OCI-LY1 (cell line): Measurements from ENCODE around the gene GATA2.

Experiments used
- H2AFZ ChIP-seq: fragments of 200-600 bp; sonication (generic), shearing (Covaris generic); 2 replicates; pipeline ENCODE4 v1.6.0; 2014; ENCODE audit warnings: antibody characterized with exemption, mild to moderate bottlenecking, low read length
- H3F3A ChIP-seq: fragments of 200-600 bp; sonication (generic), shearing (Covaris generic); 2 replicates; pipeline ENCODE4 v1.6.0; 2014; ENCODE audit warnings: mild to moderate bottlenecking, antibody characterized with exemption, low read length, moderate library complexity; ENCODE audit not compliant: insufficient read depth
- H3K27ac ChIP-seq: fragments of 200-600 bp; sonication (generic); 2 replicates; pipeline ENCODE4 v1.5.1; 2014; ENCODE audit warnings: low read length, mixed run types, mild to moderate bottlenecking, low read depth; ENCODE audit not compliant: poor library complexity, severe bottlenecking
- H3K27me3 ChIP-seq: fragments of 200-600 bp; sonication (generic); 2 replicates; pipeline ENCODE4 v1.6.0; 2014; ENCODE audit warnings: antibody characterized with exemption, mild to moderate bottlenecking, low read length, moderate library complexity; ENCODE audit not compliant: insufficient read depth
- H3K36me3 ChIP-seq: fragments of 200-600 bp; sonication (generic); 2 replicates; pipeline ENCODE4 v1.6.1; 2014; ENCODE audit warnings: mild to moderate bottlenecking, antibody characterized with exemption, low read length, moderate library complexity, mixed read lengths; ENCODE audit not compliant: insufficient read depth
- H3K4me1 ChIP-seq: fragments of 200-600 bp; sonication (generic); 2 replicates; pipeline ENCODE4 v1.5.1; 2014; ENCODE audit warnings: mild to moderate bottlenecking, low read length, moderate library complexity; ENCODE audit not compliant: insufficient read depth, severe bottlenecking
- H3K4me2 ChIP-seq: fragments of 200-600 bp; sonication (generic), shearing (Covaris generic); 2 replicates; pipeline ENCODE4 v1.6.1; 2014; ENCODE audit warnings: low read length
- H3K4me3 ChIP-seq: fragments of 200-600 bp; sonication (generic); 2 replicates; pipeline ENCODE4 v1.5.1; 2014; ENCODE audit warnings: low read length, low read depth, mild to moderate bottlenecking, mixed read lengths; ENCODE audit not compliant: poor library complexity, severe bottlenecking
- H3K79me2 ChIP-seq: fragments of 200-600 bp; shearing (Covaris generic); 2 replicates; pipeline ENCODE4 v1.6.1; 2016; ENCODE audit warnings: mixed run types, low read length, mixed read lengths; ENCODE audit not compliant: insufficient read depth
- H3K9ac ChIP-seq: fragments of 200-600 bp; sonication (generic), shearing (Covaris generic); 2 replicates; pipeline ENCODE4 v1.6.1; 2014; ENCODE audit warnings: mild to moderate bottlenecking, low read length, mixed read lengths
- H3K9me2 ChIP-seq: fragments of 200-600 bp; sonication (generic), shearing (Covaris generic); 2 replicates; pipeline ENCODE4 v1.6.1; 2014; ENCODE audit warnings: low read depth, mild to moderate bottlenecking, low read length, mixed read lengths
- H3K9me3 ChIP-seq: fragments of 200-600 bp; shearing (Covaris generic); 2 replicates; pipeline ENCODE4 v1.6.1; 2014; ENCODE audit warnings: low read length, mixed read lengths
- H4K20me1 ChIP-seq: fragments of 200-600 bp; sonication (generic), shearing (Covaris generic); 2 replicates; pipeline ENCODE4 v1.6.0; 2016; ENCODE audit warnings: mild to moderate bottlenecking, low read length; ENCODE audit not compliant: insufficient read depth
- EZH2 ChIP-seq: fragments of 200-600 bp; sonication (generic), shearing (Covaris generic); IDR thresholded peaks from 2 replicates; pipeline ENCODE4 v1.8.0; 2017; ENCODE audit warnings: borderline replicate concordance, mixed run types, mild to moderate bottlenecking, antibody characterized with exemption, low read length, moderate library complexity, mixed read lengths
- TF ChIP-seq, protein P1 (sequence below): fragments of 200-600 bp; sonication (generic), shearing (Covaris generic); IDR thresholded peaks from 2 replicates; pipeline ENCODE4 v1.5.1; 2017; ENCODE audit warnings: mild to moderate bottlenecking, antibody characterized with exemption, low read length, moderate library complexity, mixed read lengths

GATA2 gene

DNA sequence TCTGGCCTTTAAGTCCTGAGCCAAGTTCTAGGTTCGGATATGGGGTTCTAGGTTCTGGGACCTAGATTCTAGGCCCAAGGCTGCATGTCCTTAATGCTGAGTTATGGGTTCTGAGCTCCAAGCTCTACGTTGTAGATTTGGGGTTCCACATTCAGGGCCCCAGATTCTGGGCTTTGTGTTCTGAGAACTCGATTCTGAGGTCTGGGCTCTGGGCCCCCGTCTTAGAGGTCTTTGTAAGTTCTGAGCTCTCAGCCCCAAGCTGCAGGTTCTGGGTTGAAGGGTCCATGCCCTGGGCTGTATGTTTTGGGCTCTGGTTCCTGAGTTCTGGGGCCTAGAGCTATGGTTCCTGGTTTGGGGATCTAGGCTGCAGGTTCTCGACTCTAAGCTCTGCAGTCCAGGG lies 16.3 kb downstream of the GATA2 start:
- Histone ChIP-seq H3K36me3 (no peaks in the 10 kb centered on the region), H4K20me1 (no peaks in the 10 kb centered on the region), H3F3A (no peaks in the 10 kb centered on the region), H3K27ac (no peak overlapping the region), H3K4me3 (no peak overlapping the region), H3K9me3 (no peaks in the 10 kb centered on the region), H3K4me2 (no peak overlapping the region), H3K4me1 (no peaks in the 10 kb centered on the region), H3K9ac (no peak overlapping the region), H2AFZ (no peak overlapping the region), H3K9me2 (no peaks in the 10 kb centered on the region), H3K79me2 (no peaks in the 10 kb centered on the region), H3K27me3 (peaks cover 5% of the 10 kb centered on the region; the same call in 1 of the 2 replicates)
- TF ChIP-seq, protein P1, sequence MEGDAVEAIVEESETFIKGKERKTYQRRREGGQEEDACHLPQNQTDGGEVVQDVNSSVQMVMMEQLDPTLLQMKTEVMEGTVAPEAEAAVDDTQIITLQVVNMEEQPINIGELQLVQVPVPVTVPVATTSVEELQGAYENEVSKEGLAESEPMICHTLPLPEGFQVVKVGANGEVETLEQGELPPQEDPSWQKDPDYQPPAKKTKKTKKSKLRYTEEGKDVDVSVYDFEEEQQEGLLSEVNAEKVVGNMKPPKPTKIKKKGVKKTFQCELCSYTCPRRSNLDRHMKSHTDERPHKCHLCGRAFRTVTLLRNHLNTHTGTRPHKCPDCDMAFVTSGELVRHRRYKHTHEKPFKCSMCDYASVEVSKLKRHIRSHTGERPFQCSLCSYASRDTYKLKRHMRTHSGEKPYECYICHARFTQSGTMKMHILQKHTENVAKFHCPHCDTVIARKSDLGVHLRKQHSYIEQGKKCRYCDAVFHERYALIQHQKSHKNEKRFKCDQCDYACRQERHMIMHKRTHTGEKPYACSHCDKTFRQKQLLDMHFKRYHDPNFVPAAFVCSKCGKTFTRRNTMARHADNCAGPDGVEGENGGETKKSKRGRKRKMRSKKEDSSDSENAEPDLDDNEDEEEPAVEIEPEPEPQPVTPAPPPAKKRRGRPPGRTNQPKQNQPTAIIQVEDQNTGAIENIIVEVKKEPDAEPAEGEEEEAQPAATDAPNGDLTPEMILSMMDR, result no peak
- no peak for TF ChIP-seq EZH2

DNA sequence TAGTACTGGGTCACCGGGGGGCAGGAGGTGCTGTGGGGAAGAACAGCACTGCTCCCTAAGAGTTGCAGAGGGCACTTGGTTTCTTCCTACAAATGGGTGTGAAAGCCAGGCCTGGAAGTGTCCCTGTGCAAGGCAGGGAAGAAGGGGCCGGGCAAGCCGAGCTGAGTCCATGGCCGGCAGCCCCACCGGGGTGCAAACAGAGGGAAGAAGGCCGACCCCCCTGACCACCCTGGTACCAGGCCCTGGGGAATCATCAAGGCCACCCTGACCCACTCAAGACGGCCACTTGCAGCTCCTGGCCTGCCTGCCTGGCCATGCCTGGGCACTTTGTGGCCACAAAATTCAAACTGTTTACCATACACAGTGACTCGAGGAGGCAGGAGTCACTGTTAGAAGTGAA lies 17.6 kb downstream of the GATA2 start:
- no peaks in the 10 kb centered on the region for H3K9me3 ChIP-seq
- H3K9ac ChIP-seq, result no peak overlapping the region
- H3K4me1 ChIP-seq, result no peaks in the 10 kb centered on the region
- no peak for TF ChIP-seq EZH2
- TF ChIP-seq, protein P1, result no peak
- H3K27ac ChIP-seq, result no peak overlapping the region
- no peaks in the 10 kb centered on the region for H3F3A ChIP-seq
- H3K27me3 ChIP-seq, result peaks cover 5% of the 10 kb centered on the region; the same call in 1 of the 2 replicates
- H4K20me1 ChIP-seq, result no peaks in the 10 kb centered on the region
- H3K4me3 ChIP-seq, result no peak overlapping the region
- H2AFZ ChIP-seq, result no peak overlapping the region
- no peaks in the 10 kb centered on the region for H3K9me2 ChIP-seq
- H3K79me2 ChIP-seq, result no peaks in the 10 kb centered on the region
- no peak overlapping the region for H3K4me2 ChIP-seq
- no peaks in the 10 kb centered on the region for H3K36me3 ChIP-seq

DNA sequence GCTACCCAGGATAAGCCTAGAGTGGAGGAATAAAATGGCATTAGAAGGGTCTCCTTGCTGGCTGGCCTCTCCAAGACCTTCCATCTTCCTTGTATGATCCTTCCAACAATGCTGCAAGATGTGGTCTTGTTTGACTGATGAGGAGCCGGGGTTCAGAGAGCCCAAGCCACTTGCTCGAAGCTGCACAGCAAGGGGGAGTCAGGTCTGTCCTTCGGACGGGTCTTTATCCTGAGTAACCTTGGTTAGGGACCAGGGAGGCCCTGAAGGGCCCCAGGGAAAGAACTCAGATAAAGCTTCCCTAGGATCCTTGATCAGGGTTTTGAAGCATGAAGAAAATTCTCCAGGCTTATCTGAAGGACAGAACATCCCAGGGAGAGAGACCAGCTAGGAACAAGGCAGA lies 19.3 kb downstream of the GATA2 start:
- Histone ChIP-seq H4K20me1 (no peaks in the 10 kb centered on the region), H3K9me3 (no peaks in the 10 kb centered on the region), H3K4me3 (no peak overlapping the region), H3K4me2 (no peak overlapping the region), H3K27me3 (peaks cover 5% of the 10 kb centered on the region; the same call in 1 of the 2 replicates), H3K79me2 (no peaks in the 10 kb centered on the region), H2AFZ (no peak overlapping the region), H3K4me1 (no peaks in the 10 kb centered on the region), H3K27ac (no peak overlapping the region), H3K9me2 (no peaks in the 10 kb centered on the region), H3K36me3 (no peaks in the 10 kb centered on the region), H3F3A (no peaks in the 10 kb centered on the region), H3K9ac (no peak overlapping the region)
- TF ChIP-seq EZH2, result no peak
- TF ChIP-seq, protein P1, result no peak
